HG03175 (cell line): ENCODE data around the gene NAALADL1.

ENCODE experiments used
- ATAC-seq: cut with Tn5 transposase; IDR thresholded peaks from one replicate; pipeline ENCODE4 v1.9.1; 2021; ENCODE audit warnings: mild to moderate bottlenecking, moderate library complexity; ENCODE audit not compliant: unreplicated experiment

Gene NAALADL1

GRCh38 chr11:65083834-65084597 is 25.7 kb upstream of the NAALADL1 start, which contains the start of the genes CDCA5 and ZFPL1:
Gene CDCA5, minus strand, starts transcription at chr11:65084040. Its CDS starts 62 bp downstream, at chr11:65083978.
Gene ZFPL1, plus strand, starts transcription at chr11:65084222. Its CDS starts 477 bp downstream, at chr11:65084699.
- ATAC-seq, result peak; percentile 79

- ATAC-seq, result peak; percentile 3
Observed at GRCh38 chr11:65083134-65083833, 24.9 kb upstream of the NAALADL1 start.

GRCh38 chr11:65078786-65079342 is 20.5 kb upstream of the NAALADL1 start:
- ATAC-seq, result no peak

- peak; percentile 47 for ATAC-seq
Observed at GRCh38 chr11:65078151-65078550, 19.8 kb upstream of the NAALADL1 start.

- no peak for ATAC-seq
Observed at GRCh38 chr11:65077451-65077850, 19.1 kb upstream of the NAALADL1 start.

- no peak for ATAC-seq
Observed at GRCh38 chr11:65072631-65072966, 14.2 kb upstream of the NAALADL1 start.

GRCh38 chr11:65071907-65072630 is 13.7 kb upstream of the NAALADL1 start:
- ATAC-seq, result no peak

- no peak for ATAC-seq
Observed at GRCh38 chr11:65069217-65069616, 10.9 kb upstream of the NAALADL1 start.

- no peak for ATAC-seq
Observed at GRCh38 chr11:65067446-65067845, 9.1 kb upstream of the NAALADL1 start.

- no peak for ATAC-seq
Observed at GRCh38 chr11:65066805-65067291, 8.5 kb upstream of the NAALADL1 start.

GRCh38 chr11:65066315-65066714 is 8.0 kb upstream of the NAALADL1 start:
- ATAC-seq, result no peak

GRCh38 chr11:65065851-65066250 is 7.5 kb upstream of the NAALADL1 start:
- no peak for ATAC-seq

GRCh38 chr11:65064847-65065240 is 6.5 kb upstream of the NAALADL1 start:
- ATAC-seq, result no peak

- ATAC-seq, result no peak
Observed at GRCh38 chr11:65063532-65063931, 5.2 kb upstream of the NAALADL1 start.

GRCh38 chr11:65060913-65061408 is 2.6 kb upstream of the NAALADL1 start:
- no peak for ATAC-seq

GRCh38 chr11:65059959-65060824 is 1.8 kb upstream of the NAALADL1 start:
- no peak for ATAC-seq

GRCh38 chr11:65059523-65059922 is 1.2 kb upstream of the NAALADL1 start:
- no peak for ATAC-seq

GRCh38 chr11:65058012-65058411 is 341 bp downstream of the NAALADL1 start:
- no peak for ATAC-seq

- no peak for ATAC-seq
Observed at GRCh38 chr11:65057526-65057925, 827 bp downstream of the NAALADL1 start.

- no peak for ATAC-seq
Observed at GRCh38 chr11:65056999-65057398, 1.4 kb downstream of the NAALADL1 start.
